ENCODE data around the gene SGO1. TPM values are rescaled to one million over a fixed set of nuclear protein-coding genes. Genes with fewer than 3 reads are reported as not detected.

SGO1 gene
- total and polyA plus RNA-seq, 5 donors = 0.20 to 0.43 (median 0.24) TPM; not detected in 1

DNA sequence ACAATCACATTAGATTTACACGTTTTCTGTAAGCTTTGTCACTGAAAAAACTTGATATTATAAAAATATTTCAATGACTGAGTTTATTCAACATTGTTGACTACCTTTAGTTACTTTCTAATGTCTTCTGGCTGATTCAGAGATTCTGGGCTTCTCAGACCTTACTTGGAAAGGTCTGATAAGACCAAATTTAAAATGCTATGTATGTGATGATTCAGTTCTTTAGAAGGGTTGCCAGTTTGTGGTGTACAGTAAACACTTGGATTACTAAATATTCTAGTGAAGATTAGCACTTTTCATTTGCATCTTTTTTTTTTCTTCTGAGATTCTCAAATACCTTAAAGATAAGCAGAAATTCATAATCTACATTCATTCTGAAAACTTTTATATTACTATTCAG, 49.8 kb downstream of the SGO1 start:
- Histone ChIP-seq H3K4me1 (ENCODE audit: control insufficient read depth, insufficient read depth, low read length) (no peaks in the 10 kb centered on the region), H3K4me3 (ENCODE audit: low read length) (no peak overlapping the region), H3K27me3 (ENCODE audit: control insufficient read depth, insufficient read depth) (no peaks in the 10 kb centered on the region), H3K27ac (ENCODE audit: low read length) (no peak overlapping the region), H3K9me3 (ENCODE audit: control insufficient read depth, low read length) (no peaks in the 10 kb centered on the region)
- intact Hi-C loops (cut with DNase I) = no loop called here
- WGBS = 82% methylated on average over 1 of the region's 1 CpG
- ATAC-seq (no peak), DNase-seq (no peak)

DNA sequence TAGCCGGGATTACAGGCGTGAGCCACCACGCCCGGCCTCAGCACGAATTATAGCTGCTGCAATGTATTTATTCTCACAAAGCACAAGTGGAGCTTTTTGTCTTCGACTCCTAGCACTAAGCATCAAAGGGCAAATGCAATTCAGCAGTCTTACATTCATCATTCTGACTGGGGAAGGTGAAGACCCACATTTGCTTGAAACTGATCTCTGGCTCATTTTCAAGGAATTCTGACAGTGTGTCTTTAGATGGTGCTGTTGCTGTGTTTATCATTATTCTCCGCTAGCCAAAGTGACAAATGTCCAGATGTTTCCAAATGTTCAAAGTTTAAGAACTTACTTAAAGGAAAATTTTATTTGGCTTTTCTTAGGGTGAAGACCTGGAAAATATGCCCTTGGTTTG, 55.9 kb downstream of the SGO1 start:
- Histone ChIP-seq H3K27me3 (ENCODE audit: control insufficient read depth, insufficient read depth) (no peaks in the 10 kb centered on the region), H3K4me3 (ENCODE audit: low read length) (no peak overlapping the region), H3K4me1 (ENCODE audit: control insufficient read depth, insufficient read depth, low read length) (no peaks in the 10 kb centered on the region), H3K27ac (ENCODE audit: low read length) (no peak overlapping the region), H3K9me3 (ENCODE audit: control insufficient read depth, low read length) (no peaks in the 10 kb centered on the region)
- intact Hi-C loops (cut with DNase I) = no loop called here
- DNase-seq = no peak
- peak; percentile 26 to 36 for ATAC-seq
- WGBS = 78% methylated on average over 7 of the region's 7 CpGs

DNA sequence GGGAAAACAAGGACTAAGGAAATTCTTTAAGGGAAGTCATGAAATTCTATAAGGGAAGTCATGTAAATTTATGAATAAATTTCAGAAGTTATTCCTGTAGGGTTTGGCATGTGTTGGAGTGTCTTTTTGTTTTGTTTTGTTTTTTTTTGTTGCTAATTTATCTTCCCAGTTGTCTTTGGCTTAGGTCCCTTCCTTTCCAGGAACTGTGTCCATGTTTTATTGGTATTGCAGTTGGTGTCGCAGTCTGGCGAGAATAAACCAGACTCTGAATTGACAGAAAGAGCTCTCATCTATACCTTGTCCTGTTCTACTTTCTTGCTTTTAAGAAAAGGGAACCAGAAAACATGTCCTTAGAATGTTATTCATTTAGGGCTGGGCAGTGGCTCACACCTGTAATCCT, 57.6 kb downstream of the SGO1 start:
- no peaks in the 10 kb centered on the region for H3K9me3 ChIP-seq (ENCODE audit: control insufficient read depth, low read length)
- H3K27ac ChIP-seq (ENCODE audit: low read length) = no peak overlapping the region
- no peaks in the 10 kb centered on the region for H3K4me1 ChIP-seq (ENCODE audit: control insufficient read depth, insufficient read depth, low read length)
- ATAC-seq = peak in 1 of 2 donors; percentile 21
- DNase-seq = no peak
- WGBS = 45% methylated on average over 2 of the region's 2 CpGs
- no peak overlapping the region for H3K4me3 ChIP-seq (ENCODE audit: low read length)
- intact Hi-C loops (cut with DNase I) = no loop called here
- no peaks in the 10 kb centered on the region for H3K27me3 ChIP-seq (ENCODE audit: control insufficient read depth, insufficient read depth)

DNA sequence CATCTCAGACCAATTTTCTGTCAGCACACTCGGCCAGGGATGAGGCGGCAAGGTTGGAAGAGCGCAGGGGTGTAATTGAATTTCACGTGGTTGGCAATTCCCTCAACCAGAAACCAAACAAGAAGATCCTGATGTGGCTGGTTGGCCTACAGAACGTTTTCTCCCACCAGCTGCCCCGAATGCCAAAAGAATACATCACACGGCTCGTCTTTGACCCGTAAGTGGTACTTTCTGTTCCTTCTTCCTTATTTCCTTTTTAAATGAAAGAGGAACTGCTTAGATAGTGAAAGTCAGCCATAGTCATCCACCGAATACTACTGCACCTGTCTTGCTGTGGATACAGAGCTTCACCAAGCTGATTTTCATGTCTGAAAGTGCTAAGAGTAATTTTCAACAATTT, 60.1 kb downstream of the SGO1 start:
- 81% methylated on average over 10 of the region's 10 CpGs for WGBS
- no peaks in the 10 kb centered on the region for H3K4me1 ChIP-seq (ENCODE audit: control insufficient read depth, insufficient read depth, low read length)
- no peak for ATAC-seq
- DNase-seq = no peak
- intact Hi-C loops (cut with DNase I) = no loop called here
- H3K27me3 ChIP-seq (ENCODE audit: control insufficient read depth, insufficient read depth) = no peaks in the 10 kb centered on the region
- H3K27ac ChIP-seq (ENCODE audit: low read length) = no peak overlapping the region
- no peaks in the 10 kb centered on the region for H3K9me3 ChIP-seq (ENCODE audit: control insufficient read depth, low read length)
- H3K4me3 ChIP-seq (ENCODE audit: low read length) = no peak overlapping the region

GRCh38 chr3:20125289-20125688, 60.7 kb downstream of the SGO1 start:
- no peaks in the 10 kb centered on the region for H3K27me3 ChIP-seq (ENCODE audit: control insufficient read depth, insufficient read depth)
- H3K9me3 ChIP-seq (ENCODE audit: control insufficient read depth, low read length) = no peaks in the 10 kb centered on the region
- DNase-seq = no peak
- 95% methylated on average over 4 of the region's 4 CpGs for WGBS
- no peak overlapping the region for H3K4me3 ChIP-seq (ENCODE audit: low read length)
- intact Hi-C loops (cut with DNase I) = no loop called here
- ATAC-seq = no peak
- H3K4me1 ChIP-seq (ENCODE audit: control insufficient read depth, insufficient read depth, low read length) = no peaks in the 10 kb centered on the region
- H3K27ac ChIP-seq (ENCODE audit: low read length) = no peak overlapping the region

DNA sequence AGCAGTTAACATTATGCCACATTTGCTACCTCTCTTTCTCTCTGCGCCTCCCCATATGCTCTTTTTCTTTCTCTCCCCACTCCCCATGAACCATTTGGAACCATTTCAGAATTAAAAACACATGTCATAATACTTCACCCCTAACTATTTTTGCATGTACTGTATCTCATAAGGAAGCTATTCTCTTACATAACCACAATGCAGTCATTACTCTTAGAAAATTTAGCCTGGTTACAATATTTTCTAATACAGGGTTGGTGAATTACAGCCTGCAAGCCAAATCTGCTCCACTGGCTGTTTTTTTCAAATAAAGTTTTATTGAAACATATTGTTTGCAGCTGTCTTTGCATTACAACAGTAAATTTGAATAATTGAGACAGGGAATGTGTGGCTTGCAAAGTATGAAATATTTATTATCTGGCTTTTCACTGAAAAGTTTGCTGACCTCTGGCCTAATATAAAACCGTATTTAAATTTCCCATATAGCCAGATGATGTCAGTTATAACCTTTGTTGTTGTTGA, 62.8 kb downstream of the SGO1 start:
- Histone ChIP-seq H3K4me3 (ENCODE audit: low read length) (no peak overlapping the region), H3K27ac (ENCODE audit: low read length) (no peak overlapping the region), H3K4me1 (ENCODE audit: control insufficient read depth, insufficient read depth, low read length) (no peaks in the 10 kb centered on the region), H3K27me3 (ENCODE audit: control insufficient read depth, insufficient read depth) (no peaks in the 10 kb centered on the region), H3K9me3 (ENCODE audit: control insufficient read depth, low read length) (no peaks in the 10 kb centered on the region)
- ATAC-seq (no peak), DNase-seq (no peak)
- intact Hi-C loops (cut with DNase I) = no loop called here
- 98% methylated on average over 2 of the region's 2 CpGs for WGBS

GRCh38 chr3:20121088-20121487, 64.9 kb downstream of the SGO1 start:
- ATAC-seq (no peak), DNase-seq (no peak)
- Histone ChIP-seq H3K9me3 (ENCODE audit: control insufficient read depth, low read length) (no peaks in the 10 kb centered on the region), H3K4me1 (ENCODE audit: control insufficient read depth, insufficient read depth, low read length) (no peaks in the 10 kb centered on the region), H3K4me3 (ENCODE audit: low read length) (no peak overlapping the region), H3K27me3 (ENCODE audit: control insufficient read depth, insufficient read depth) (no peaks in the 10 kb centered on the region), H3K27ac (ENCODE audit: low read length) (no peak overlapping the region)
- 71% methylated on average over 3 of the region's 3 CpGs for WGBS
- intact Hi-C loops (cut with DNase I) = no loop called here

Small RNAs within 50 kb of the gene (microRNA-seq; reads per million reads assigned to microRNA genes)
- 0 reads per million in 2 donors for gene MIR3135A

Other genes starting within 250 kb of the SGO1 start
- gene RAB5A, start 239.1 kb downstream of the SGO1 start, total RNA-seq = 10 to 100 TPM; 45.2 to 71.3 (median 47.9) TPM
- 32.5 TPM for gene RAB5A, start 239.1 kb downstream of the SGO1 start, polyA plus RNA-seq
- not detected for gene PP2D1, start 173.9 kb downstream of the SGO1 start, total RNA-seq
- not detected for gene PP2D1, start 173.9 kb downstream of the SGO1 start, polyA plus RNA-seq
- 10 to 100 TPM; 58.2 to 71.5 (median 71.1) TPM for gene KAT2B, start 145.8 kb downstream of the SGO1 start, total RNA-seq
- gene KAT2B, start 145.8 kb downstream of the SGO1 start, polyA plus RNA-seq = 20.9 TPM

Data from right cardiac atrium (tissue), 5 donors.